Subcutaneous abdominal adipose tissue (tissue), 5 donors: ENCODE results near the gene DRAM1.

Experiments used
- H3K27ac ChIP-seq: one replicate; pipeline ENCODE4 v1.7.0; 2013; ENCODE audit warnings: low read depth, mild to moderate bottlenecking, inconsistent platforms, low read length, moderate library complexity
- H3K27me3 ChIP-seq, 5 donors: one replicate each; pipeline ENCODE4 v1.7.0; 2013; ENCODE audit warnings: low read length in 5 of 5, inconsistent platforms in 1 of 5; ENCODE audit not compliant: control insufficient read depth in 5 of 5, insufficient read depth in 4 of 5
- H3K36me3 ChIP-seq, 5 donors: one replicate each; pipeline ENCODE4 v1.7.0; 2013; ENCODE audit warnings: low read length in 5 of 5; ENCODE audit not compliant: control insufficient read depth in 5 of 5, insufficient read depth in 5 of 5
- H3K4me1 ChIP-seq, 5 donors: one replicate each; pipeline ENCODE4 v1.7.0; 2013; ENCODE audit warnings: low read length in 5 of 5, mild to moderate bottlenecking in 3 of 5, moderate library complexity in 1 of 5; ENCODE audit not compliant: control insufficient read depth in 5 of 5, insufficient read depth in 5 of 5
- H3K4me3 ChIP-seq, 5 donors: one replicate each; pipeline ENCODE4 v1.7.0; 2013; ENCODE audit warnings: low read length in 5 of 5, low read depth in 1 of 5
- H3K9ac ChIP-seq, 5 donors: one replicate each; pipeline ENCODE4 v1.7.0; 2013; ENCODE audit warnings: low read length in 5 of 5, mild to moderate bottlenecking in 4 of 5, moderate library complexity in 3 of 5
- H3K9me3 ChIP-seq, 5 donors: one replicate each; pipeline ENCODE4 v1.7.0; 2013; ENCODE audit warnings: low read length in 5 of 5; ENCODE audit not compliant: control insufficient read depth in 5 of 5
- donor health status: healthy.
- donor health status: healthy.
- donor health status: healthy.
- donor health status: healthy.
- donor health status: healthy.

Gene DRAM1

GRCh38 chr12:101876861-101877805 lies at the start of gene DRAM1:
DRAM1 (plus strand) TSS chr12:101877580; CDS start chr12:101877790, 210 bp downstream.
- Histone ChIP-seq H3K9me3 (no peaks in the 10 kb centered on the region), H3K27ac (peak within 1 kb of the TSS; percentile 94), H3K9ac (peak within 1 kb of the TSS; percentile 12 to 96 (median 90)), H3K27me3 (no peaks in the 10 kb centered on the region), H3K4me3 (peak within 1 kb of the TSS; percentile 84 to 98 (median 96)), H3K4me1 (peaks cover 0 to 26% (median 16%) of the 10 kb centered on the region in 5 donors), H3K36me3 (no peaks in the 10 kb centered on the region)

- Histone ChIP-seq H3K27me3 (no peaks in the 10 kb centered on the region), H3K36me3 (no peaks in the 10 kb centered on the region), H3K9ac (no peak overlapping the region), H3K4me1 (peaks cover 3 to 27% (median 24%) of the 10 kb centered on the region in 5 donors), H3K4me3 (no peak overlapping the region), H3K27ac (no peak overlapping the region), H3K9me3 (no peaks in the 10 kb centered on the region)
Observed at GRCh38 chr12:101828463-101829196, 48.8 kb upstream of the DRAM1 start.

GRCh38 chr12:101829639-101830366 lies 47.6 kb upstream of the DRAM1 start:
- Histone ChIP-seq H3K4me1 (peaks cover 3 to 22% (median 19%) of the 10 kb centered on the region in 5 donors), H3K36me3 (no peaks in the 10 kb centered on the region), H3K27me3 (no peaks in the 10 kb centered on the region), H3K4me3 (peak overlapping the region; percentile 85 to 99 (median 93)), H3K9me3 (no peaks in the 10 kb centered on the region), H3K27ac (peak overlapping the region; percentile 46), H3K9ac (peak overlapping the region; percentile 58 to 92 (median 86))

- Histone ChIP-seq H3K36me3 (no peaks in the 10 kb centered on the region), H3K4me1 (peaks cover 3 to 22% (median 19%) of the 10 kb centered on the region in 5 donors), H3K27me3 (no peaks in the 10 kb centered on the region), H3K9me3 (no peaks in the 10 kb centered on the region), H3K27ac (peak within 1 kb of the TSS; percentile 46), H3K9ac (peak within 1 kb of the TSS; percentile 58 to 92 (median 86)), H3K4me3 (peak within 1 kb of the TSS; percentile 85 to 99 (median 93))
Observed at GRCh38 chr12:101830367-101831325, 46.7 kb upstream of the DRAM1 start, which contains the start of gene GNPTAB. GNPTAB (minus strand) TSS chr12:101830959; CDS start chr12:101830675, 284 bp downstream.

GRCh38 chr12:101832030-101832429 lies 45.4 kb upstream of the DRAM1 start:
- no peaks in the 10 kb centered on the region for H3K9me3 ChIP-seq
- H3K4me3 ChIP-seq = no peak overlapping the region
- H3K27me3 ChIP-seq = no peaks in the 10 kb centered on the region
- H3K4me1 ChIP-seq = peaks cover 3 to 22% (median 19%) of the 10 kb centered on the region in 5 donors
- no peak overlapping the region for H3K27ac ChIP-seq
- no peak overlapping the region for H3K9ac ChIP-seq
- H3K36me3 ChIP-seq = no peaks in the 10 kb centered on the region

GRCh38 chr12:101838628-101839323 lies 38.6 kb upstream of the DRAM1 start:
- Histone ChIP-seq H3K4me1 (peaks cover 0 to 3% (median 2%) of the 10 kb centered on the region in 5 donors), H3K27ac (no peak overlapping the region), H3K36me3 (no peaks in the 10 kb centered on the region), H3K27me3 (no peaks in the 10 kb centered on the region), H3K9me3 (no peaks in the 10 kb centered on the region), H3K4me3 (no peak overlapping the region), H3K9ac (peak overlapping the region in 1 of 5 donors; percentile 52)

GRCh38 chr12:101839324-101840283 lies 37.8 kb upstream of the DRAM1 start:
- no peaks in the 10 kb centered on the region for H3K27me3 ChIP-seq
- no peaks in the 10 kb centered on the region for H3K9me3 ChIP-seq
- no peaks in the 10 kb centered on the region for H3K36me3 ChIP-seq
- no peak overlapping the region for H3K27ac ChIP-seq
- no peak overlapping the region for H3K9ac ChIP-seq
- H3K4me3 ChIP-seq = no peak overlapping the region
- H3K4me1 ChIP-seq = peaks cover 0 to 3% (median 2%) of the 10 kb centered on the region in 5 donors

GRCh38 chr12:101841069-101841468 lies 36.3 kb upstream of the DRAM1 start:
- H3K9me3 ChIP-seq = no peaks in the 10 kb centered on the region
- no peaks in the 10 kb centered on the region for H3K27me3 ChIP-seq
- H3K4me1 ChIP-seq = peaks cover 0 to 3% (median 2%) of the 10 kb centered on the region in 5 donors
- H3K9ac ChIP-seq = no peak overlapping the region
- no peak overlapping the region for H3K4me3 ChIP-seq
- no peak overlapping the region for H3K27ac ChIP-seq
- H3K36me3 ChIP-seq = no peaks in the 10 kb centered on the region
